HS-27A (cell line): Measurements from ENCODE around the gene SLC27A4.
A peak's percentile ranks its signal among the peaks of the same experiment; 100 is the strongest.

Experiments
- DNase-seq: peaks from one replicate; pipeline ENCODE4 v3.0.0-alpha.2; 2012; ENCODE audit warnings: low read depth, missing footprints

The SLC27A4 gene

DNA sequence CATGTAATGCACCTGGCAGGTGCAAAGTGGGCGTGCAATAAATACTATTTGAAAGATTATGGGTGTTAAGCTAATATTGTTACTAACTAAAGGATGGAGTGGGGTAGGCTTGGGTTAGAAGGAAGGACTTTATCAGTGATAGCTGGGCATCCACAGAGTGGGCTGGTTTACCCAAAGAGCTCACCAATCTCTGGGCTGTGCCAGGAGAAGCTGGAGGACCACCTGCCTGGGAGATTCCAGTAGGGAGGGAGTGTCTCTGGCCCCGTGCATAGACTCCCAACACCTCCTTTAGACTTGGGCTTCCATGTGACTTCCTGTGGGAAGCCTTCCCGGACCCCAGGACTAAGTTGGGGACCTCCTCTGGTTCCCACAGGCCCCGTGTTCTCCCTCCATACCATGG lies 25.2 kb downstream of the SLC27A4 start:
- no peak for DNase-seq

DNA sequence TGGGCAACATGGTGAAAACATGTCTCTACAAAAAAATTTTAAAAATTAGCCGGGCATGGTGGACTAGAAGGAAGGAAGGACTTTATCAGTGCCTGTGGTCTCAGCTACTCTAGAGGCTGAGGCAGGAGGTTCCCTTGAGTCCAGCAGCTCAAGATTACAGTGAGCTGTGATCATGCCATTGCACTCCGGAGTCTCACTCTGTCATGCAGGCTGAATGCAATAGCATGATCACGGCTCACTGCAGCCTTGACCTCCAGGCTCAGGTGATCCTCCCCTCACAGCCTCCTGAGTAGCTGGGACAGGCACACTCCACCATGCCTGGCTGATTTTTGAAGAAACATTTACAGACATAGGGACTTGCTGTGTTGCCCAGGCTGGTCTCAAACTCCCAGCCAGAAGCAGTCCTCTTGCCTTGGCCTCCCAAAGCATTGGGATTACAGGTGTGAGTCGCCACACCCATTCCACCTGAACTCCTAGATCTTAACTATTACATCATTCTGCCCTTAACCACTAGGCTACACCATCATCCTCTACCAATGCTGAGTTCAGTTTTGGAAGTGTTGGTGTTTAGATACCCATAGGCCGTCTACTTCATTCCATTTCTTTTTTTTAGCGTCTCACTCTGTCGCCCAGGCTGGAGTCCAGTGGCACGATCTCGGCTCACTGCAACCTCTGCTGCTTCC lies 28.8 kb downstream of the SLC27A4 start:
- no peak for DNase-seq

DNA sequence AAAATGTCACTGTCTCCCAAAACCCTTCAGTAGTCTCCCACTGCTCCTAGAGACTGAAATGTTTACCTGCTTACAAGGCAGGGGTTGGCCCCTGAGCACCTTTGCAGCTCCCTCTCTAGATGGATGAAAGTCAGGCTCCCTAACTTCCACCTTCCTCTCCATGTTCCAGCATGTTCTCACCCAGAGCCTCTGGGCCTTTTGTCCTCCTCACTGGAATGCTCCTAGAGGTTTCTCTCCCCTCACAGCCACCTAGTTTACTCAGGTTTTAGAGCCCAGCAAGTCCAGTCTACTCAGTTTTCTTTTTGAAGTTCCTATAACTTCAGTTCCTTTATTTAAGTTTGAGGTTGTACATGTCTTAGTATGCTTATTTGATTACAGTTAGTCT lies 30.0 kb downstream of the SLC27A4 start:
- DNase-seq: no peak

DNA sequence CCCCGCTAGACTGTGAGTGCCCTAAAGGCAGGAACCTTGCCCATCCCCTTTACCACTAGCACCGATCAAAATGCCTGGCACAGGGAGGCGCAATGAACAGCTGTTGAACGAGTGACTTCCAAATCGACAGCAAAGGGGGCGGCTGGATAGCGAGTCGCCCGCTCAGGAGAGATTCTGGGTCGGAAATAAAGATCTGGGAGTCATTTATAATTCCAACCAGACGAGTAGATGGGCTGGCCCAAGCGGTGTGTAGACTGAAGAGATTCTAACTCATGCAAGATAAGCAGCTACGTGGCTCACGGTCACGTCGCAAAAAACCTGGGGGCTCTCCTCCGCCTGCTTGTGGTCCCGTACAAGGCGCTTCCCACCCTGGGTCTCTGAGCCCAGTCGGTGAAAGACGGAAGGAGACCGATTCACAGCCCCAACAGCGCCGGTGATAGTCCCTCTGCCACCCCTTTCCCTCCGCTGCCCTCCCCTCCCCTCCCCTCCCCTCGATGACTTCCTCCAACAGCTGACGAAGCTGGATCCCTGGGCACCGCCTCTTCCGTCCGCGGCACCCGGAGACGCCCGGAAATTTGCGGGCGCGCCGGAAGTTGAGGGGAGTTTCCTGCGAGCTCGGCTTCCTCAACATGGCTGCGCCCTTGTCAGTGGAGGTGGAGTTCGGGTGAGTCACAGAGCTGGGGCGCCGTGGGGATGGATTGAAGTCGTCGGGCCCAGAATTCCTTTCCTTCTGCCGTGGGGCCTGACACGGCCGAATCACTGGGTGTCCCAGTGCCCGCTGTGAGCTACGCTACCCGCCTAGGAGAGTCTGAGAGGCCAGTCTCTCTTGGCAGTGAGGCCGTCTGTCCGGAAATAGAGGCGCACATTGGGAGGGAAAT lies 30.7 kb downstream of the SLC27A4 start, which contains the start of gene URM1:
URM1 (plus strand) TSS at position 623 of the 878 bp plus-strand sequence; CDS start at position 630, 7 bp downstream.
- peak; percentile 92 for DNase-seq

DNA sequence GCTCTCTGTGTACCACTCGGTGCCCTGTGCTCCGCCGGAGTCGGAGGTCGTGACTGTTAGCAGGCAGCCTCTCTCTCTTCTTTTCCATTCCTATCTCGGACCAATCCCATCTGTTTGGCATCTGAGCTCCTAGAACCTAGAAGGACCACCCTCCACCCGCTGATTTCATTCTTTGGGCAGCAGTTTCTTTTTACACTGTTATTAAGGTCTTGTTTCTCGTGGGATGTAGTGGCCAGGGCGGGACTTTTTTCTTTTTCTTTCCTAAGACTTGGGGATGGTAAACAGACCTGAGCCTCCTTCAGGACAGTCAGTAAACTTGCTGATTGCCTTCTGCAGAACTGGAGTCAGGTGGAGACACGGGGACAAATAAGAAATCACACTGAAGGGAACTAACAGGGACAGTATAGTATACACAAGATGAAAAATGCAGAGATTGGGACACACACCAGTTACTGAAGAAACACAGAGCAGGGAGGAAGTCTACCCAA lies 31.3 kb downstream of the SLC27A4 start:
- no peak for DNase-seq

DNA sequence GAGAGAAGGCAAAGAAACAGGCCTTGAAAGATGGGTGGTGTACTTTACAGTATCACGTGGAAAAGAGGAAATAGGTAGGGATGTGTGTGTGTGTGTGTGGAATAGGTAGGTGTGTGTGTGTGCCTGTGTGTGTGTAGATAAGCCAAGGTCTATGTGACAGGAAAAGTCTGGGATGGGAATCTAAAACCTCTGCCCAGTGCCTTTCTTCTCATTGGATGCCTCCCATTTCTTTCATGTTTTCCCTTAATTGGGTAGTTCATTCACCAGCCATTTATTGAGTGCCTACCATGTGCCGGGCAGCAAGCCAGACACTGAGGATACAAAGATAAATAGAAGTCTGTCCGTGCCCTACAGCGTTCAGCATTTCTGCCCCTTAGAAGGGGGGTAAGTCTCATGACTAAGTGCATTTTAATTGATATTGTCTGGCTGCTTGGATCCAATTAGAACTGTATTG lies 31.9 kb downstream of the SLC27A4 start:
- no peak for DNase-seq

DNA sequence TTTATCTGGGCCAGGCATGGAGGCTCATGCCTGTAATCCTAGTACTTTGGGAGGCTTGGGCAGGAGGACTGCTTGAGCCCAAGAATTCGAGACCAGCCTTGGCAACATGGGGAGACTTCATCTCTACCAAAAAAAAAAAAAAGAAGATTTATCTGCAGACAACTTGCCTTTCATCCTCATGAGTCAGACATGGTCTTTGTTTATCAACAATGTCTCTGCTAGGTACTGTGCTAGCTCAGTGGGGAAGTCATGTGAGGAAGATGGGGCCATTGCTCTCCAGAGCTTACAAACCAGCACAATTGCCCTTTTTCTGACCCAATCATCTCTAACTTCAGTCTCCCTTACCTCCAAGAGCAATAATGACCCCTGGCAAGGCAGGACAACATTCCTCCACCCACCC lies 32.5 kb downstream of the SLC27A4 start:
- no peak for DNase-seq

DNA sequence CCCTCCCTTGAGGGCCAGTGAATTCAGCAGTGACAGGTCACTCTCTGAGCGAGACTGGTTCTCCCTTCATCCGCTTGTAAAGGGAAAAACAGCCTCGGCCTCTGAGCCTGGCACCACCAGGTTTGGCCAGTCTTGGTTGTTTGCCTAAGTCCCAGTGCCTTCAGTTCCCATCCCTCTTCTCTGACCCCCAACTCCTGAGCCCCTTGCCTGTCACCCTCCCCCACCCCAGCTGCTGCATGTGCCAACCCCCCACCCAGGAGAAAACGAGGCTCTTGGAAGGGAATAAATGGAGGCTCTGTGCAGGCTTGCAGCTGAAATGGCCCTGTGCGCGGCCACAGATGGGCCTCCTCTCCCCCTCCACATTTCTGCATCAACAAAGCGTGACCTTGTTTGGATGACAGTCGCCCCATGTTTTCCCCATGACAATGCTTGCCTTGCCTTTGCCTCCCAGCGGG lies 33.9 kb downstream of the SLC27A4 start:
- no peak for DNase-seq

DNA sequence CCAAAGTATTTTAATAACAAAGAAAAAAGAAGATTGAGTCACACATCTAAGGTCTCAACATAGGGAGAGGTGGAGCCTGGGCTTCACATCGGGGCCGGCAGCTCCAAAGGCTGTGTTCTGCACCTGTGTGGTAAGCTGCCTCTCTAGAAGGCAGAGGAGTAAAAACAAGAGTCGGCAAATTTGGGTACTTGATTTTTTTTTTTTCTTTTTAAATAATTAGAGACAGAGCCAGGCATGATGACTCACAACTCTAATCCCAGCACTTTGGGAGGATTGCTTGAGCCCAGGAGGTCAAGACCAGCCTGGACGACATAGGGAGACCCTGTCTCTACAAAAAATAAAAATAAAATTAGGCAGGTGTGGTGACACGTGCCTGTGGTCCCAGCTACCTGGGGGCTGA lies 35.5 kb downstream of the SLC27A4 start:
- DNase-seq: no peak

DNA sequence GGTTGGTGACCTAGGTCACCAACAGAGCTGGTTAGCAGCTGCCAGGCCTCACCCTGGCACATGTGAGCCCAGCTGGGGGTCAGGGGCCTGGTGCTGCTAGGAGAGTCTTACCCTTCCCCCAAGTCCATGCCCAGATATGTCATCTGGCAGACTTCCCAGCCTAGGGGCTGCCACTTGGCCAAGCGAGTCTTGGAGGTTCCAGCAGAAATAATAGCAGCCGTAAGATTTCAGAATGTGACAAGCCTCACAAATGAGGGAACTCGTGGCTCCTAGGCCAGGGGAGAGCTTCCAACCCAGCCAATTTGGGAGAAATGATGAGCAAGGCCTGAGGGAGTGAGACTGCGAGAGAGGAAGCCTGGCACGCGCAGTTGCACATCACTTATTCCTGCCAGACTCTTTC lies 41.9 kb downstream of the SLC27A4 start:
- no peak for DNase-seq

DNA sequence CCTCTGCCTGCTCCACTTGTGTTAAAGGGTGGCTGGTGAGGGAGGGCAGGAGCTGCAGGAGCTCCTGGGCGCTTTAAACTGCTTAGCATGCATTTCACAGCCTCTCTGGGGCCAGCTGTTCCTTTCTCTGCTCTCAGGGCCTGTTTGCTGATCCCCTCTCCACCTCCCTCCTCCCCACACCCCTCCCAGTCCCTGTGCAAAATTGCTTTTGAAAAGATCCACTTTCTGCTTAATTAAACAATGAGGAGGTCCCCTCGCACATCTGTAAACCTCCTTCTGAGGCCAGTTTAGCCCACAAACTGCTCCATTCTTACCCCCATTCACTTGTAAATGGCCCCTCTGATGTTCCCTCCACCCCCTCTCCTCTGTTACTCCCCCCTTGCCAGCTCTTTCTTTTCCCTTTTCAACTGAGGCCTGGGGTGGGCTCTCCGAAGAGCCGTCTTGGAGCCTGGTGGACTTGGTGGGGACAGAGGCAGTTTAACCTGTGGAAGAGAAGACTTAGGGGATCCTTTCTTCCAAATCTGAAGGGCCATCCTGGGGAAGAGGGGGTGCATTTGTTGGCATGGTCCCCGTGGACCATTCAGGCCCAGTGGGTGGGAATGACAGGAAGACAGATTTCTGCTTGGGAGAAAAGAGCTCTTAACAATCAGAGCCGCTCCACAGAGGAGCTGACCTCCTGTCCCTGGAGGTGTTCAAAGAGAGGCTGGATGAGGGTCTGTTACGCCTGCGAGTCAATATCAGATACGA lies 42.9 kb downstream of the SLC27A4 start:
- DNase-seq: no peak

DNA sequence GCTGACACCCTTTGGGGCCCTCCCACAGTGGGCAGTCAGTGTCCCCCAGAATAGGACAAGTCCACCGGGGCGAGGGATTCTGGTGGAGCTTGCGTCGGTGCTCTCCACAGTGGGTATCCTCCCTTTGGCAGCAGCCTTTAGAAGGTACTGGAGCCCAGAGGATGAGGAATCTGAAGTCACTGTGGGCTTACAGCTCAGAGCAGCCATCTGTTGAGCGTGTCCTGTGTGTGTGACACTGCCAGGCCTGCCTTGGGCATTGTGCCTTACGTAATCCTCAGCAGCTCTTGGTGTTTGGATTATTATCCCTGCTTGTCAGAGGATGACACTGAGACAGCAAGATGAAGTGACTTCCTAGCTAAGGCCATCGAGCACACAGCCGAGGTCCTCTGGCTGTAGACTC lies 43.5 kb downstream of the SLC27A4 start:
- no peak for DNase-seq

DNA sequence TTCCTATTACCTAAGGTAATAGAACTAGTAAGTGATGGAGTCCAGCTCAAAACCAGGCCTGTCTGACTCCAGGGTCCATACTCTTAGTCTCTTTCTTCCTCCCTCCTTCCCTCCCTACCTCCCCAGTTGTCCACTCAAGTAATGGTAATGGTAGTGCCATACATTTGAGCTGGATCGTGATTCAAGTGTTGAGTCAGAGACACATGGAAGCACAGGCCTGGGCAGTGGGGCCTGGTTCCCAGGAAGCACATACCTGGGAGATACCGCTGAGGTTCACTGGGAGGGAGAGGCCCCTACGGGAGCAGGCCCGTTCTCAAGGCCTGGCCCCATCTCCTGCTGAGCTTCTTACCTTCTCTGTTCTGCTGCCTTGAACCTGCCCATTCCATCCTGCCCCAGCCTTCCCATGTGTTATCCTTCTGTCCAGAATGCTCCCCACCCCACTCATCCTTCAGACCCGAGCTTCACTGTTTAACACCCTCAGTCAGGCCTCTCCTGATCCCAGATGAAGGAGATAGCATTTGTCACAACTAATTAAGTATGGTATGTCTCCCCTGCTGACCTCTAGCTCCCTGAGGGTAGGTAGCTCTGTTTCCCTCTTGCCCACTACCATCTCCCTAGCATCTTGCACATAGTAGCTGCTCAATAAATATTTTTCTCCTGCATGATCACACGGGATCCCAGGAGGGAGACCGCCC lies 44.6 kb downstream of the SLC27A4 start:
- DNase-seq: no peak

DNA sequence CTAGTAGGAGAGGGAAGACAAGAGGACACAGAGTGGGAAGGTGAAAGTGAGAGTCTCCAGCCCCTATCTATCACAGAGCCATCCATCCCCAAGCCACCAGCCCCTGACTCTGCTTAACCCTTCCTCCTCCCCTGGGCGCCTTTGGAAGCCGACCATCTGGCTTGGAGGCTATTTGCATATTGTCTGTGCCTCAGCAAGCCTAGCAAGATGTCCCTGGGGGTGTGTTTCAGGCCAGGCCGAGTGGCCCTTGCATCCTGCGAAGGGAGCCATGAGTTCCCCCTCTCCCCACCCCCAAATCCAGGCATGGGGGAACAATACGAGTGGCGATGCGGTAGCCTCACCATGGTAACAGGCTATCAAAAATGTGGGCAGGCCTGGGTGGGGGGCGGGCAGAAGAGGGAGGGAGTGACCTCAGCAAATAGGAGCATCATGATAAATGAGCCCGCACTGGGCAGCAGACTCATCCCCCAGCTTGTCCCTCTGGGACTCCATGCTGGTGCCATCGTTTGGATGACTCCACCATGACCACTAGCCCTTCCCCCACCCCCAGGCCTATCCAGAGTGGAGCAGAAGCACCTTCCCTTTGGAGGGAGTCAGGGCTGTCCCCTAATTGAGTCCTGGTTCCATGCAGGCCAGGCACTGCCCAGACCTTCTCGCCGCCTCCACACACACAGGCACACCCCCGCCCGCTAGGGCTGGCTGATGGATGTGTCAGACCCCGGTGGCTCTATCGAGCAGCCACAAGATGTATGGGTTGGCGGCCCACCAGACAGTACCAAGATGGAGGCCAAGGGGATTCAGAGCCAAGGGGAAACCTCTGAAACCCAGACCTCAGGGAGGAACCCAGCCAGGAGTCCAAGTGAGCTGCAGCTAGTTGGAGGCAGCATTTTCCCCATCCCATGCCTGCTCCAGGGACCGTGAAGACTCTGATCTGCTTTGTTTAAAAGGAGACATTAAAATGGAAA lies 45.5 kb downstream of the SLC27A4 start:
- DNase-seq: no peak

DNA sequence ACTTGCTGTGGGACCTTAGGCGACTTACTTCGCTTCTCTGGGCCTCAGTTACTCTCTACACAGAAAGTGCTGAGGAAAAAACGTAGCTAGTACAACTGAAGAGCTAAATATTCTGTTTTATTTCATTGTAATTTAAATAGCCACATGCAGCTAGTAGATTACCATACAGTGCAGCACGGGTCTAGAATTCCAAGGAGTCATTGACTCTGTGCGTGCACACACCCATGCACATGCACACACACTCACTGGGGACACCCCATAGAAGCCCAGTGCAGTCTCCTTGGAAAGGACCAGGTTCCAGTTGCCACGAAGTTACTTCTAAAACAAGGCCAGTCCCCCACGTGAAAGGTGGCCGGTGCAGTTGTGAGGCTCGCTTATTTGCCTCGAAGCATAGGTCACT lies 47.8 kb downstream of the SLC27A4 start:
- no peak for DNase-seq

DNA sequence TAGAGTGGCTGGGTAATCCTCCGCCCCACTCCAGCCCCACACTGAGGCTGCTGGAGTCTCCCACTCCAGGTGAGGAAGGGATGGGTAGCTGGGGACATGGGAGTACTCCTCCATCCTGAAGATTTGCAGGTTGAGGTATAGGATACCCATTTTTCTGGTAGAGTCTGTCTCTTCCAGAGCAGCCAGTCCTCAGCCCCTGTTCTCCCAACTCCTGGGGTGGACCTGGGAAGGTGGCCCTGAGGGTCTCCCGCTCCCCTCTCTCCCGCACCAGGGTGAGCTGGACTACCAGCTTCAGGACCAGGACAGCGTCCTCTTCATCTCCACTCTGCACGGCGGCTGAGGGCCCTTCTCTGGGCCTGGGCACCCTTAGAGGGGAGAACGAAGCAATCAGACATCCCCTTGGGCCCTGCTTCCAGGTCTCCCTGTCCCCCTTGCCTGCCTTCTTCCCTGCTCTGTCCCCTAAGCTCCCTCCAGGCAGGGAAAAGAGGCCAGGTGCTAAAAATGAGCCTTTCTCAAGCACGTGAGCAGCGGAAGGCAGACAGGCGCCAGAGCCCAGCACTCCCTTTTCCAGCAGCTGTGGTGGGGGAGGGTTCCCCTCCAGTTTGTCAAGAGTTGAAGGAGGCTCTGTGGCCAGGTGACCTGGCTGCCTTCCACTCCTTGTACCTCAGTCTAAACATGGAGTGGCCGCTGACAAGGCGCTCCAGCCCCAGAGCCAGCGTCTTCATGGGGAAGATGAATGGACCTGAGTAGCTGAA lies 49.2 kb downstream of the SLC27A4 start:
- no peak for DNase-seq

DNA sequence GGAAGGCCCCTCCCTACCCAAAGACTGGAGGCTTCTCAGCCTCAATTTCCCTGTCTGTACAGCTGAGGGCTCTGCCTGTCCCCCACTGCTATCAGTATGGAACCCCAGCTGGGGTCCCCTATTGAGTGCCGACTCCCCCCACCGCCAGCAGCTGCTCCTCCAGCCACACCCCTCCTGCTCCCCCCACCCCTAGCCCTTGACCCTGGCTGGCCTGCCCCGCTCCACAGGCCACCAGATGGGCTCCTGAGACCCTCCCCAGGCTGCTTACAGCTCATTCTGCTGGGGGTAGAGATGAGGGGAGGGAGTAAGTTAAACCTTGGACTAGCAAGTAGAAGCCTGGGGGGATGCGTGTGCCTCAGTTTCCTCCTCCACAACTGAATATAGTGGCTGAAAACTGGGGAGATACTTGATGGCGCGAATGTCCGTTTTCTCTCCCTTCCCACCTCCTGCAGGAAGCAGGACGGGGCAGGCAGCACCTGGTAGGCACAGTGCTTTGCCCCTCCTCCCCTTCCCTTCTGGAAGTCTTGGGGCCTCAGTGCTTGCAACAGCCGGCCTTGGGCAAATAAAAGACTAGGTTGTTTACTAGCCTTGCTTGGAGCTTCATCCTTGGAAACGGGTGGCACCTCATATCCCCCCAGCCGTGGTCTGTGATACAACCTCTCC lies 50.0 kb downstream of the SLC27A4 start:
- DNase-seq: no peak

DNA sequence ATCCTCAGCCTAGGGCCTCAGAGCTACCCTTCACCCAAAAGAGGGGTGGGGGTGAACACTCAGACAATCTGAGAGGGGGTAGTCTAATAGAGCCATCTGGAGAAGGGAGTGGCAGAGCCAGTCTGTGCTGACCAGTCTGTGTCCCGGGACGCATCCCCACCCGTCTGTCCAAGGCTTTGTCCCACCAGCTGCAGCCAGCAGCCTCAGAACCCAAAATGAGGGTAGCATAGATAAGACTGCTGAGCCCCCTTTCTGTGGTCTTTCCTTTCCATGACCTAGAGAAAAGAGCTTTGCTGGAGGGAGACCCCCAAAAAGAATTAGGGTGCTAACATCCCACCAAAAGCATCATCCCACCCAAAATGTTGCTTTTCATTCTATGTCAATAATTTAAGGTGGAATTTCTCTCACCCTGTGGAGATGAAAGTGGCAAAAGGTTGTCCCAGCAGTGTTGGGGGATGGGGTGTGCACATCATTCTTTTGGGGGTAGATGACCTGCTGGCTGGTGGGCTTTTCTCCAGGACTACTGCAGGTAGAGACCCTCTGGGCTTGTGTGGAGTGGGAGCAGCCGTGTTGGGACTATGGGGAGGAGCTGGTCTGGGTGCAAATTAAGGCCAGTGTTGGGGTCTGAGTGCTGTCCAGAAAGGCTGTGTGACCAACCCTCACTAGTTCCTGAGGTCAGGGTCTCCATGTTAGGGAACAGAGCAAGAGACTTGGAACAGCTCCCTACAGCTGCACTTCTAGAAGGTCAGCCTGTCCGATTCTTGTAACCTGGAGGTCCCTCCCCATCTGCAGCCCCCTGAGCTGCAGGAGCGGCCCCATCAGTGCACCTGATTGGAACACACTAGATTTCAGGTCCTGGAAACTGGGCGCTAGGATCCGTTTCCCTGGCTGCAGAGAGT lies 50.7 kb downstream of the SLC27A4 start:
- DNase-seq: no peak
